ENCODE measurements around the gene EPHA10.

DNA sequence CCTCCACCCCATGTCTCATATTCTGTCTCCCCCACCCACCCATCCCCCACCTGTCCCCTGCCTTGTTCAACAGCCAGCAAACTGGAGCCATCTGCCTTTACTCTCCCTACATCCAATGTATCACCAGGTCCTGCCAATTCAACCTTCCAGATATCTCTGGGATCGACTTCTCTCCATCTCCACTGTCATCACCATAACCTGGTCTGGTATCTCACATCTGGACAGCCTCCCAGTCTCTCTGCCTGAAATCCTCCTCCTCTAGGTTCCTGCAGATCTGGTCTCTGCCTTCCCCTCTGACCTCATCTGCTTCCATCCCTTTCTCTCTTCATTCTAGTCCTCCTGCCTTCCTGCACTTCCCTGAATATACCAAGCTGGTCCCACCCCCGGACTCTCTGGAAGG lies 94.8 kb downstream of the EPHA10 start:
- no peak for TF ChIP-seq ARNTL (CRISPR knock-in tag; IDR thresholded peaks at IDR 0.05; ENCODE audit: borderline replicate concordance, low read depth)
- TF ChIP-seq, protein P1, sequence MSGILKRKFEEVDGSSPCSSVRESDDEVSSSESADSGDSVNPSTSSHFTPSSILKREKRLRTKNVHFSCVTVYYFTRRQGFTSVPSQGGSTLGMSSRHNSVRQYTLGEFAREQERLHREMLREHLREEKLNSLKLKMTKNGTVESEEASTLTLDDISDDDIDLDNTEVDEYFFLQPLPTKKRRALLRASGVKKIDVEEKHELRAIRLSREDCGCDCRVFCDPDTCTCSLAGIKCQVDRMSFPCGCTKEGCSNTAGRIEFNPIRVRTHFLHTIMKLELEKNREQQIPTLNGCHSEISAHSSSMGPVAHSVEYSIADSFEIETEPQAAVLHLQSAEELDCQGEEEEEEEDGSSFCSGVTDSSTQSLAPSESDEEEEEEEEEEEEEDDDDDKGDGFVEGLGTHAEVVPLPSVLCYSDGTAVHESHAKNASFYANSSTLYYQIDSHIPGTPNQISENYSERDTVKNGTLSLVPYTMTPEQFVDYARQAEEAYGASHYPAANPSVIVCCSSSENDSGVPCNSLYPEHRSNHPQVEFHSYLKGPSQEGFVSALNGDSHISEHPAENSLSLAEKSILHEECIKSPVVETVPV (CRISPR knock-in tag; IDR thresholded peaks at IDR 0.05) = no peak
- no peak for TF ChIP-seq ZNF565 (CRISPR knock-in tag; conservative IDR thresholded peaks at IDR 0.05; ENCODE audit: low read depth)
- TF ChIP-seq ZC3H10 (CRISPR knock-in tag; IDR thresholded peaks at IDR 0.05) = no peak
- TF ChIP-seq RARB (CRISPR knock-in tag; IDR thresholded peaks at IDR 0.05) = no peak
- no peak for TF ChIP-seq ZFP3 (CRISPR knock-in tag; IDR thresholded peaks at IDR 0.05)
- TF ChIP-seq CSDC2 (CRISPR knock-in tag; IDR thresholded peaks at IDR 0.05) = no peak
- TF ChIP-seq TOX (CRISPR knock-in tag; IDR thresholded peaks at IDR 0.05; ENCODE audit: borderline replicate concordance) = no peak
- TF ChIP-seq PATZ1 (CRISPR knock-in tag; IDR thresholded peaks at IDR 0.05; ENCODE audit: borderline replicate concordance) = no peak
- TF ChIP-seq, protein P2, sequence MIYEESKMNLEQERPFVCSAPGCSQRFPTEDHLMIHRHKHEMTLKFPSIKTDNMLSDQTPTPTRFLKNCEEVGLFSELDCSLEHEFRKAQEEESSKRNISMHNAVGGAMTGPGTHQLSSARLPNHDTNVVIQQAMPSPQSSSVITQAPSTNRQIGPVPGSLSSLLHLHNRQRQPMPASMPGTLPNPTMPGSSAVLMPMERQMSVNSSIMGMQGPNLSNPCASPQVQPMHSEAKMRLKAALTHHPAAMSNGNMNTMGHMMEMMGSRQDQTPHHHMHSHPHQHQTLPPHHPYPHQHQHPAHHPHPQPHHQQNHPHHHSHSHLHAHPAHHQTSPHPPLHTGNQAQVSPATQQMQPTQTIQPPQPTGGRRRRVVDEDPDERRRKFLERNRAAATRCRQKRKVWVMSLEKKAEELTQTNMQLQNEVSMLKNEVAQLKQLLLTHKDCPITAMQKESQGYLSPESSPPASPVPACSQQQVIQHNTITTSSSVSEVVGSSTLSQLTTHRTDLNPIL (CRISPR knock-in tag; IDR thresholded peaks at IDR 0.05; ENCODE audit: low read depth) = no peak
- TF ChIP-seq TCF4 (CRISPR knock-in tag; IDR thresholded peaks at IDR 0.05; ENCODE audit: borderline replicate concordance) = no peak
- no peak for TF ChIP-seq ZNF70 (CRISPR knock-in tag; IDR thresholded peaks at IDR 0.05)
